ENCODE results near the gene KIAA1217.

The KIAA1217 gene

DNA sequence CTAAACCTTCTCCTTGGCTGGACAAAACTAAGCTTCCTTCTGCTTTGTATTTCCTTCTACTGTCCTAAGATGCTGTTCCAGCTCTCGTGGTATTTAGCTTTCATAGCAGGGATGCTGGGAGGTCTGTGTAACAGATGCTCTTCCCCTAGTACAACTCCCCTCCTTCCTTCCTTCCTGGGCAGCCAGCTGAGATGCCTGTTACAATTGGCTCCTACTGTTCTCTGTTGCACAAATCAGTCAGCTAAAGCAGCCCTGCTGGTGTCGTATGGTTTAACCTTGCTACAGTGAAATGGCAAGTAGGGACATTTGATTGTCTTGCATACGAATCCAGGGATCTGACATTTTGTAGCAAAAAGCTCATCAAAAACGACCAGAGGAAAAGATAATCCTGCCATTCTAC, 371.0 kb downstream of the KIAA1217 start:
- DNase-seq (ENCODE audit: extremely low read depth, low read depth), result no peak
- TF ChIP-seq, protein P1, sequence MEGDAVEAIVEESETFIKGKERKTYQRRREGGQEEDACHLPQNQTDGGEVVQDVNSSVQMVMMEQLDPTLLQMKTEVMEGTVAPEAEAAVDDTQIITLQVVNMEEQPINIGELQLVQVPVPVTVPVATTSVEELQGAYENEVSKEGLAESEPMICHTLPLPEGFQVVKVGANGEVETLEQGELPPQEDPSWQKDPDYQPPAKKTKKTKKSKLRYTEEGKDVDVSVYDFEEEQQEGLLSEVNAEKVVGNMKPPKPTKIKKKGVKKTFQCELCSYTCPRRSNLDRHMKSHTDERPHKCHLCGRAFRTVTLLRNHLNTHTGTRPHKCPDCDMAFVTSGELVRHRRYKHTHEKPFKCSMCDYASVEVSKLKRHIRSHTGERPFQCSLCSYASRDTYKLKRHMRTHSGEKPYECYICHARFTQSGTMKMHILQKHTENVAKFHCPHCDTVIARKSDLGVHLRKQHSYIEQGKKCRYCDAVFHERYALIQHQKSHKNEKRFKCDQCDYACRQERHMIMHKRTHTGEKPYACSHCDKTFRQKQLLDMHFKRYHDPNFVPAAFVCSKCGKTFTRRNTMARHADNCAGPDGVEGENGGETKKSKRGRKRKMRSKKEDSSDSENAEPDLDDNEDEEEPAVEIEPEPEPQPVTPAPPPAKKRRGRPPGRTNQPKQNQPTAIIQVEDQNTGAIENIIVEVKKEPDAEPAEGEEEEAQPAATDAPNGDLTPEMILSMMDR (IDR thresholded peaks at IDR 0.05; ENCODE audit: low read depth, low read length, missing control alignments), result no peak
- H3K4me3 ChIP-seq (replicated peaks; ENCODE audit: low read depth, low read length), result no peak overlapping the region

DNA sequence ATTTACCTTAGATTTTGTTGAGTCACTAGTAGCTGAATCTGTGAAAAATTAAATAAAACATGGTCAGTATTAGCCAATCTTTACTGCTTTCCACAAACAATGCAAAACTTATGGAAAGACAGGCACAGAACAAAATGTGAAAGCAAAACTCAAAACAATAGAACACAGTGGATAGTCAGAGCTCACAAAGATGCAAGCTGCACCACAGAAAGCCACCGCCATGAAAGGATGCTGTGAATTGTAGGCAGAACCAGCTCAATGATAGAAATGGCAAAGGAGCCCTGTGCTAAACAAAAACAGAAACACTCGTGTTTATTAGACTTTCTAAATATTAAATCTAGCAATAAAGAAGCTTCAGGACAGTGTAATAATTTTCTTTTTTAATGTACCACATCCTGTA, 380.3 kb downstream of the KIAA1217 start:
- H3K4me3 ChIP-seq (replicated peaks; ENCODE audit: low read depth, low read length), result no peak overlapping the region
- no peak for DNase-seq (ENCODE audit: extremely low read depth, low read depth)
- TF ChIP-seq, protein P1 (IDR thresholded peaks at IDR 0.05; ENCODE audit: low read depth, low read length, missing control alignments), result no peak

GRCh38 chr10:24590697-24591457, 381.9 kb downstream of the KIAA1217 start:
- no peak for DNase-seq (ENCODE audit: extremely low read depth, low read depth)
- TF ChIP-seq, protein P1 (IDR thresholded peaks at IDR 0.05; ENCODE audit: low read depth, low read length, missing control alignments), result no peak
- H3K4me3 ChIP-seq (replicated peaks; ENCODE audit: low read depth, low read length), result no peak overlapping the region

- no peak overlapping the region for H3K4me3 ChIP-seq (replicated peaks; ENCODE audit: low read depth, low read length)
- TF ChIP-seq, protein P1 (IDR thresholded peaks at IDR 0.05; ENCODE audit: low read depth, low read length, missing control alignments), result no peak
- no peak for DNase-seq (ENCODE audit: extremely low read depth, low read depth)
Measured at GRCh38 chr10:24596217-24596930, 387.4 kb downstream of the KIAA1217 start.

- TF ChIP-seq, protein P1 (IDR thresholded peaks at IDR 0.05; ENCODE audit: low read depth, low read length, missing control alignments), result no peak
- no peak for DNase-seq (ENCODE audit: extremely low read depth, low read depth)
- H3K4me3 ChIP-seq (replicated peaks; ENCODE audit: low read depth, low read length), result no peak overlapping the region
Measured at GRCh38 chr10:24597426-24597825, 388.5 kb downstream of the KIAA1217 start.

Measured in HFF-Myc (cell line).